Bronchus fibroblast of lung (primary cell): Measurements from ENCODE around the gene IPO7. TPM values are rescaled to one million over a fixed set of nuclear protein-coding genes. Genes with fewer than 3 reads are reported as not detected.

Experiments used
- total RNA-seq: library from RNA; depleted of rRNA; stranded (reverse); fragments of >200 nt; gene quantifications from 2 replicates; pipeline ENCODE4 v1.2.3, GENCODE V29; 2015

Gene IPO7
- 49.8 and 60.9 TPM in 2 replicates for total RNA-seq

DNA sequence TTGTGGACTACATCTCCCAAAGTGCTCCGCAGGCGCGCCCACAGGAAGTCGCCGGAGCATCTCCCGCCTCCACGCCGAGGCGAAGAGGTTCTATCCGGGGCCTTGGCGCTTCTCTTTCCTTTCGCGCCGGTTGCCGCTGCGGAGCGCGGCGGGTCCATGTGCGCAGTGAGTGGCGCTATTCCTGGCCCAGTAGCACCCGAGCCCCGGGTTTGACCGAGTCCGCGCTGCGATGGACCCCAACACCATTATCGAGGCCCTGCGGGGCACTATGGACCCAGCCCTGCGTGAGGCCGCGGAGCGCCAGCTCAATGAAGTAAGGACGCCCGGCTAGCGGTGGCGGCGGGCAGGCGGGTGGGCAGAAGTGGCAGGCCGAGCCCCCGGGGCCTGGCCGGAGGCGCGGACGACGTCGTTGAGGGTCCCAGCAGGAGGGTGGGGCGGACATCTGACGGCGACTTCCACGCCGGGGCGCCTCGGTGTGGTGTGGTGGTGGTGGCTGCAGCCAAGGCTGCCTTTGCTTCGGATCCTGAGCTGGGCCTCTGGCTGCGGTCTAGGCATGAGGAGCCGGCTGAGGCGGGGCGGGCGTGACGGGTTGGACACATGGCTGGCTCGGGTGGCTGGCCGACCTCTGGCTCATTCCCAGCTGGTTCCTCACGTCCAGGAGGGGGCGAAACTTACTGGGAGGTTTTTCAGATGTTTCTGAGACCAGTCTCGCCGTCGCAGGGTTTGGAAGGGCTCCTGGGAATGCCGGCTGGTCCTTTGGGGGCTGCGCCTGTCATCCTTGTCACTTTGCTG, at the start of gene IPO7:
Gene IPO7 (plus strand): TSS at position 118 of the 792 bp plus-strand sequence. CDS start 112 bp downstream, at position 230.

DNA sequence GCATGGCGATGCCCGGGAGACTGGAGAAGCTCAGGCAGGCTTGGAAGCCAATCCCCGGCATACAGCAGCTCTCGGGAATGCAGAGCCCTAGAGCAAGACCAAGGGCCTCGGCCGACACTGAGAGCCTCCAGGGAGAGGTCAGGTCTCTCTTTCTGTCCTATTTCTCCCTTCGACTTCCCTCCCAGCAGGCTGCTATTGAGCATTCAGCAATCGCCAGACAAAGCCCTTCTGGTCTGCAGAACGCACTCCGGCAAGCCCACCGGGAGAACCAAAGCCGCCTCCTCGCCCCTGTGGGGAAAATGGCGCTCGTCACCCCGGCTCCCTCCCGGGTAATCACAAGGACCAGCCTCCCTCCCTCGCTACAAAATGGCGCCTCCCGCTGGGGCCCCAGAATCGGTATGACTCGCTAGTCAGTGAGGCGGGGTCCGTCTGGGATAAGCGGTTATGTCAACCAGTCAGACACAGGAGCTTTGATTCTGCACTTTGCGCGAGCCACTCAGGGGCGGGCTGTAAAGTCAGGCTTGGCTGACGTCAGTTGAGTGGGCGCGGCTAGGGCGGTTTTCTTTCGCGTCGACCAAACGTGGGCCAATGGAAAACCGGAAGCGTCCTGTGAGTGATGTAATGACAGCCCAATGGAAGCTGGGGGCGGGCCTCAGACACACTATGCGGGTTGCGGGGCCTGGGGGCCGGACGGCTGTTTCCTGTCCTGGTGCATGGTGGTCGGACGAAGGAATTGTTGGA, 76.0 kb downstream of the IPO7 start, which contains the start of gene ZNF143:
Gene ZNF143 (plus strand): TSS at position 691 of the 741 bp plus-strand sequence. CDS start 10,297 bp downstream, outside the sequence.

Other genes with a start within 250 kb of the IPO7 start
- 54.8 and 63.9 TPM in 2 replicates for gene DENND5A, start 119.3 kb upstream of the IPO7 start, total RNA-seq
- 27.7 and 31.4 TPM in 2 replicates for gene TMEM41B, start 70.1 kb upstream of the IPO7 start, total RNA-seq
- gene ZNF143, start 76.4 kb downstream of the IPO7 start, total RNA-seq = 10.1 and 15.0 TPM in 2 replicates
- 23.6 and 25.6 TPM in 2 replicates for gene WEE1, start 189.0 kb downstream of the IPO7 start, total RNA-seq